Nephron progenitor cell (in vitro differentiated cells): ENCODE measurements around the gene SMLR1.
"Not testable (repeated sequence)": the region's sequence is repeated elsewhere in the genome, so short reads cannot be mapped to it uniquely, and the experiment has no call there.

Experiments used
- DNase-seq: peaks from one replicate; pipeline ENCODE4 v3.0.0; 2021
- H3K27ac Mint-ChIP-seq: 2 replicates; pipeline ENCODE4 v1.8.0; 2021; ENCODE audit warnings: mild to moderate bottlenecking, moderate library complexity, mixed read lengths
- H3K27me3 Mint-ChIP-seq: 2 replicates; pipeline ENCODE4 v1.8.0; 2021; ENCODE audit warnings: mild to moderate bottlenecking, low read depth, mixed read lengths; ENCODE audit not compliant: poor library complexity
- H3K36me3 Mint-ChIP-seq: 2 replicates; pipeline ENCODE4 v1.8.0; 2021; ENCODE audit warnings: low read depth, mixed read lengths
- H3K4me1 Mint-ChIP-seq: 2 replicates; pipeline ENCODE4 v1.8.0; 2021; ENCODE audit warnings: mixed read lengths
- H3K4me3 Mint-ChIP-seq: 2 replicates; pipeline ENCODE4 v1.8.0; 2021; ENCODE audit warnings: mild to moderate bottlenecking, moderate library complexity, mixed read lengths
- H3K9me3 Mint-ChIP-seq: 2 replicates; pipeline ENCODE4 v1.8.0; 2021; ENCODE audit warnings: mild to moderate bottlenecking, moderate library complexity, mixed read lengths
- TF ChIP-seq, protein P1 (sequence below): fragments of 200-600 bp; sonication (generic); IDR thresholded peaks from 2 replicates; pipeline ENCODE4 v1.5.0; 2021; ENCODE audit warnings: antibody characterized with exemption

The SMLR1 gene

DNA sequence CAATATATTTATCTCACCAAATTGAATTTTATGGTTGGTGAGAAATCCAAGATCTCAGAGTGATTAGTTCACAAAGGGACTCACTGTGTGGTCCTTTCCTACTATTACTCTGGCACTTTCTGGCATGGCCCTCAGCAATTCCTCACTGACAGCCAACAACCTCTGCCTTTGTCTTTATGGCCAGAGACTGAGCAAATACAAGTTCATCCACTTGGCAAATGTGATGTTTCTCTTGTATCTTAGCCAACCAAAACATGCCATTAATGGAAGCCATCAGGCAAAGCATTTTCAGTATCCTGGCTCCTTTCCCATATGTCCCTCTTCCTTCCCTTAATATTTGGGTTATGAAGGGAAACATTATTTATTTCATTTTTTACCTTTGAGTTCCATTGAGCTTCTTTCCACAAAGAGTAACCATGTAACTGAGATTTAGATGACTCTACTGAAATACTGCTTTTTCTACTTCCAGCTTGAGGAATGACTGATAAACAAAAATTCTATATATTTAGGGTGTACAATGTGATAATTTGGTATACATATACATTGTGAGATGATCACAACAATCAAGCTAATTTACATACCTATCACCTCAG lies 30.8 kb upstream of the SMLR1 start:
- no peaks in the 10 kb centered on the region for H3K36me3 Mint-ChIP-seq
- H3K9me3 Mint-ChIP-seq: peaks cover 39% of the 10 kb centered on the region
- H3K4me3 Mint-ChIP-seq: no peak overlapping the region
- DNase-seq: no peak
- no peaks in the 10 kb centered on the region for H3K4me1 Mint-ChIP-seq
- H3K27me3 Mint-ChIP-seq: no peaks in the 10 kb centered on the region
- H3K27ac Mint-ChIP-seq: no peak overlapping the region
- TF ChIP-seq, protein P1, sequence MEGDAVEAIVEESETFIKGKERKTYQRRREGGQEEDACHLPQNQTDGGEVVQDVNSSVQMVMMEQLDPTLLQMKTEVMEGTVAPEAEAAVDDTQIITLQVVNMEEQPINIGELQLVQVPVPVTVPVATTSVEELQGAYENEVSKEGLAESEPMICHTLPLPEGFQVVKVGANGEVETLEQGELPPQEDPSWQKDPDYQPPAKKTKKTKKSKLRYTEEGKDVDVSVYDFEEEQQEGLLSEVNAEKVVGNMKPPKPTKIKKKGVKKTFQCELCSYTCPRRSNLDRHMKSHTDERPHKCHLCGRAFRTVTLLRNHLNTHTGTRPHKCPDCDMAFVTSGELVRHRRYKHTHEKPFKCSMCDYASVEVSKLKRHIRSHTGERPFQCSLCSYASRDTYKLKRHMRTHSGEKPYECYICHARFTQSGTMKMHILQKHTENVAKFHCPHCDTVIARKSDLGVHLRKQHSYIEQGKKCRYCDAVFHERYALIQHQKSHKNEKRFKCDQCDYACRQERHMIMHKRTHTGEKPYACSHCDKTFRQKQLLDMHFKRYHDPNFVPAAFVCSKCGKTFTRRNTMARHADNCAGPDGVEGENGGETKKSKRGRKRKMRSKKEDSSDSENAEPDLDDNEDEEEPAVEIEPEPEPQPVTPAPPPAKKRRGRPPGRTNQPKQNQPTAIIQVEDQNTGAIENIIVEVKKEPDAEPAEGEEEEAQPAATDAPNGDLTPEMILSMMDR: no peak

GRCh38 chr6:130797061-130797460 lies 30.1 kb upstream of the SMLR1 start:
- H3K27ac Mint-ChIP-seq: no peak overlapping the region
- peaks cover 42% of the 10 kb centered on the region for H3K9me3 Mint-ChIP-seq
- H3K4me3 Mint-ChIP-seq: no peak overlapping the region
- TF ChIP-seq, protein P1: no peak
- DNase-seq: no peak
- no peaks in the 10 kb centered on the region for H3K27me3 Mint-ChIP-seq
- H3K4me1 Mint-ChIP-seq: no peaks in the 10 kb centered on the region
- no peaks in the 10 kb centered on the region for H3K36me3 Mint-ChIP-seq

- not testable (repeated sequence) for H3K4me1 Mint-ChIP-seq, H3K4me3 Mint-ChIP-seq
- peaks cover 52% of the 10 kb centered on the region for H3K9me3 Mint-ChIP-seq
Observed at GRCh38 chr6:130801368-130801767, 25.8 kb upstream of the SMLR1 start.

GRCh38 chr6:130810307-130811030 lies 16.7 kb upstream of the SMLR1 start:
- Mint-ChIP-seq H3K27me3 (no peaks in the 10 kb centered on the region), H3K36me3 (no peaks in the 10 kb centered on the region), H3K4me1 (no peaks in the 10 kb centered on the region), H3K4me3 (no peak overlapping the region), H3K9me3 (no peaks in the 10 kb centered on the region), H3K27ac (peak overlapping the region; percentile 9)
- TF ChIP-seq, protein P1: no peak
- no peak for DNase-seq

More at GRCh38 chr6:130801368-130801767, 25.8 kb upstream of the SMLR1 start:
- not testable (repeated sequence) for H3K27me3 Mint-ChIP-seq, H3K27ac Mint-ChIP-seq, DNase-seq, H3K36me3 Mint-ChIP-seq

DNA sequence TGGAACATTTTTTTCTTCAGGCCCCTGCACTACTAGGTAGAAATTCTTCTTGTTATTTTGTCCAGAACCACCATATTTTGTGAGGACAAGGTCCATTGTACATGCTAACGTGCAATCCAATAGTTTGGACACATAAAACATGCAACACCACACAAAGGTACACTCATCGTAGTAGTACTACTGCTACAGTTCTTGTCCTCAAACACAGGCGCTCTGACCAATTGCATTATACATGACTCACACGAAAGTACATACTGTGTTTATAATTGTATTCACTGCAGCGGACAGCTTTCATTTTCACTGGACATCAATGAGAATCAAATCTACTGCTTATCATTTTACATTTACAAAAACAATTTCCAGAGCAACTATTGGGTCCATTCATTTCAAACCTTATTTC lies 15.3 kb upstream of the SMLR1 start:
- no peaks in the 10 kb centered on the region for H3K4me1 Mint-ChIP-seq
- H3K27ac Mint-ChIP-seq: no peak overlapping the region
- H3K4me3 Mint-ChIP-seq: no peak overlapping the region
- no peak for DNase-seq
- peaks cover under 1% of the 10 kb centered on the region for H3K36me3 Mint-ChIP-seq
- H3K9me3 Mint-ChIP-seq: no peaks in the 10 kb centered on the region
- no peaks in the 10 kb centered on the region for H3K27me3 Mint-ChIP-seq
- TF ChIP-seq, protein P1: no peak

DNA sequence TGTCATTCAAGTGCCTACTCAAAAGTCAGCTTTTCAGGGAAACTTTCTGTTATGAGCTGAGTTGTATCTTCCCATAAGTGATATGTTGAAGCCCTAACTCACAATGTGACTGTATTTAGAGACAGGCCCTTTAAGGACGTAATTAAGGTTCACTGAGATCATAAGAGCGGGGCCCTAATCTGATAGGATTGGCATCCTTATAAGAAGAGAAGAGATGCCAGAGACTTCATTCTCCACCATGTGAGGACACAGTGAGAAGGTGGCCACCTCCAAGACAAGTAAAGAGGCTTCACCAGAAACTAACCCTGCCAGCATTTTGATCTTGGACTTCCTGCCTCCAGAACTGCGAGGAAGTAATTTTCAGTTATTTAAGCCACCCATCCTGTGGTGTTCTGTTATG lies 12.7 kb upstream of the SMLR1 start:
- H3K4me1 Mint-ChIP-seq: no peaks in the 10 kb centered on the region

More for the DNA sequence above, 12.7 kb upstream of the SMLR1 start:
- no peak overlapping the region for H3K4me3 Mint-ChIP-seq
- H3K9me3 Mint-ChIP-seq: peaks cover 12% of the 10 kb centered on the region
- no peaks in the 10 kb centered on the region for H3K27me3 Mint-ChIP-seq
- H3K36me3 Mint-ChIP-seq: peaks cover 10% of the 10 kb centered on the region
- TF ChIP-seq, protein P1: no peak
- no peak overlapping the region for H3K27ac Mint-ChIP-seq
- DNase-seq: no peak
